ENCODE results near the gene TTLL4.

TTLL4 gene

GRCh38 chr2:218720048-218721041 lies 9.7 kb downstream of the TTLL4 start:
- TF ChIP-seq, protein P1, sequence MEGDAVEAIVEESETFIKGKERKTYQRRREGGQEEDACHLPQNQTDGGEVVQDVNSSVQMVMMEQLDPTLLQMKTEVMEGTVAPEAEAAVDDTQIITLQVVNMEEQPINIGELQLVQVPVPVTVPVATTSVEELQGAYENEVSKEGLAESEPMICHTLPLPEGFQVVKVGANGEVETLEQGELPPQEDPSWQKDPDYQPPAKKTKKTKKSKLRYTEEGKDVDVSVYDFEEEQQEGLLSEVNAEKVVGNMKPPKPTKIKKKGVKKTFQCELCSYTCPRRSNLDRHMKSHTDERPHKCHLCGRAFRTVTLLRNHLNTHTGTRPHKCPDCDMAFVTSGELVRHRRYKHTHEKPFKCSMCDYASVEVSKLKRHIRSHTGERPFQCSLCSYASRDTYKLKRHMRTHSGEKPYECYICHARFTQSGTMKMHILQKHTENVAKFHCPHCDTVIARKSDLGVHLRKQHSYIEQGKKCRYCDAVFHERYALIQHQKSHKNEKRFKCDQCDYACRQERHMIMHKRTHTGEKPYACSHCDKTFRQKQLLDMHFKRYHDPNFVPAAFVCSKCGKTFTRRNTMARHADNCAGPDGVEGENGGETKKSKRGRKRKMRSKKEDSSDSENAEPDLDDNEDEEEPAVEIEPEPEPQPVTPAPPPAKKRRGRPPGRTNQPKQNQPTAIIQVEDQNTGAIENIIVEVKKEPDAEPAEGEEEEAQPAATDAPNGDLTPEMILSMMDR (IDR thresholded peaks at IDR 0.05; ENCODE audit: control insufficient read depth, extremely low read depth, insufficient read depth), result no peak
- no peak overlapping the region for H3K4me3 ChIP-seq (ENCODE audit: low read depth, low read length)
- DNase-seq (ENCODE audit: low read depth), result no peak

- TF ChIP-seq, protein P1 (IDR thresholded peaks at IDR 0.05; ENCODE audit: control insufficient read depth, extremely low read depth, insufficient read depth), result no peak
- H3K4me3 ChIP-seq (ENCODE audit: low read depth, low read length), result no peak overlapping the region
- no peak for DNase-seq (ENCODE audit: low read depth)
Observed at GRCh38 chr2:218721488-218721887, 10.9 kb downstream of the TTLL4 start.

DNA sequence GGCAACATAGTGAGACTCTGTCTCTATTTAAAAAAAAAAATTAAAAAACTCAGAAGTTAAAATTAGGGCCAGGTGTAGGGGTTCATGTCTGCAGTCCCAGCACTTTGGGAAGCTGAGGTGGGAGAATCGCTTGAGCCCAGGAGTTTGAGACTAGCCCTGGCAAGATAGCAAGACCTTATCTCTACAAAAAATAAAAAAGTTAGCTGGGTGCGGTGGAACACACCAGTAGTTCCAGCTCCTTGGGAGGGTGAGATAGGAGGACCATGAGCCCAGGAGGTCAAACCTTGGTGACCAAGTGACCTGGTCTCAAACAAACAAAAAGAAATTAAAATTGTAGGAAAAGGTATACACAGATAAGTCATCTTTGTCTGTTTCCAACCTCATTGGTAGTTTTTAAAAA lies 11.3 kb downstream of the TTLL4 start:
- TF ChIP-seq, protein P1 (IDR thresholded peaks at IDR 0.05; ENCODE audit: control insufficient read depth, extremely low read depth, insufficient read depth), result no peak
- H3K4me3 ChIP-seq (ENCODE audit: low read depth, low read length), result no peak overlapping the region
- DNase-seq (ENCODE audit: low read depth), result no peak

- H3K4me3 ChIP-seq (ENCODE audit: low read depth, low read length), result no peak overlapping the region
- TF ChIP-seq, protein P1 (IDR thresholded peaks at IDR 0.05; ENCODE audit: control insufficient read depth, extremely low read depth, insufficient read depth), result no peak
- no peak for DNase-seq (ENCODE audit: low read depth)
Observed at GRCh38 chr2:218722419-218722818, 11.8 kb downstream of the TTLL4 start.

DNA sequence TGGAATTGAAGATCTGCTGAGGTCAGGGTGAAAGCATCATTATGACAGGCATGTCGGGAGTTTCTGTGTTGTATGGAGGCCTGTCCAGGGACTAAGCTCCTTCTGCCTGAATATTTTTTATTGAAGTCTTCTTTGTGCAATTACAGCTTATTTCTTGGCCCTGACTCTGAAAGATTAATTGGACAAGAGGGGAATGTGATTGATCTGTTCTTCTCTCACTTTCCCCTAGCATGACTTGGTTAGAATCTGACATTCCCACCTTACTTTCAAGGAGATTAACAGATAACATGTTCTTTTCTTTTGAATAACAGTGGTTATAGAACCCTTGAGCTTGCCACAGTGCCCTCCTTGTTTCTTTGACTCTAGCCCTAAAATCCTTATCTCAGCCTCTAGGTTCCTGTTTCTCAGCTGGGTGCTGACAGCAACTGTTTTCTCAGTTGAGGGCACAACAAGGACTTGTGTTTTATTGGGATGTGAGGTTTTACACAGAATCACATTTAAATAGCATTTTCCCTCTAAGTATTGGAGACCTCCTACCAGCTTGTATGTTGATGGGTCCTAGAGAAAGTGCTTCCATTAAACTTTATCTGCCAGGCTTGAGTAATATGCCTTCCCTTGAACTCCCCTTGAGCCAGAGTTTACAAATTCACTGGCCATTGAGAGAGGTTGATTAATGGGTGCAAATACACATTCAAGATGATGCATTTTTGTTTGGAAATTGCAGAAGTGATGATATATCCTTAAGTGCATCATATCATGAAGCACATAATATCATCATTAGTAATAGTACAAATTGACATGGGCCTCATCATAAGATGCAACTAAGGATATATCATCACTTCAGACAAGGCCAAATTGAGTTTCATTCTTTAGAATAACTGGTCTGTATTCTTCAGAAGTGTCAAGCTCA lies 12.5 kb downstream of the TTLL4 start:
- TF ChIP-seq, protein P1 (IDR thresholded peaks at IDR 0.05; ENCODE audit: control insufficient read depth, extremely low read depth, insufficient read depth), result no peak
- H3K4me3 ChIP-seq (ENCODE audit: low read depth, low read length), result no peak overlapping the region
- no peak for DNase-seq (ENCODE audit: low read depth)

DNA sequence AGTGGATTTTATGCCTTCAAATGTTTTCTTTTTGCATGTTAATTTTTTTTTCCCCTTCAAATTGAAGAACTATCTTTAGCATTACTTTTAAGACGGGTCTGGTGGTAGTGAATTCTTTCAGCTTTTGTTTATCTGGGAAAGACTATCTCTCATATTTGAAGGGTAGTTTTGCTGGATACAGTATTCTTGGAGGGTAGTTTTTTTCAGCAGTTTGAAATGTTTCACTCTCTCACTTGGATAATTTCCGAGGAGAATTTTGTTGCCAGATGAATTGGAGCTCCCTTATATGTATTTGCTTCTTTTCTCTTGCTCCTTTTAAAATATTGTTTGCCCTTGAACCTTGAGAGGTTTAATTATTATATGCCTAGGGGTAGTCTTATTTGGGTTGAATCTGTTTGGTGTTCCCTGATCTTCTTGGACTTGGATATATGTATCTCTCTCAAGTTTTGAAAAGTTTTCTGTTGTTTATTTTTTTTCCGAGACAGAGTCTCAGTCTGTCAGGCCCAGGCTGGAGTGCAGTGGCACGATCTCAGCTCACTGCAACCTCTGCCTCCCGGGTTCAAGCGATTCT lies 15.5 kb downstream of the TTLL4 start:
- no peak overlapping the region for H3K4me3 ChIP-seq (ENCODE audit: low read depth, low read length)
- DNase-seq (ENCODE audit: low read depth), result no peak
- TF ChIP-seq, protein P1 (IDR thresholded peaks at IDR 0.05; ENCODE audit: control insufficient read depth, extremely low read depth, insufficient read depth), result no peak

Data from LNCaP clone FGC (cell line).